Measurements from ENCODE around the gene HNRNPLL. TPM values are rescaled to one million over a fixed set of nuclear protein-coding genes. Genes with fewer than 3 reads are reported as not detected.
"Not testable (repeated sequence)": the region's sequence is repeated elsewhere in the genome, so short reads cannot be mapped to it uniquely, and the experiment has no call there.

HNRNPLL gene
- total and polyA plus RNA-seq, 8 donors = 4.9 to 20.8 (median 14.3) TPM

- FAIRE-seq (no peak), ATAC-seq (peak in 3 of 4 donors; percentile 67 to 79 (median 68)), DNase-seq (no peak)
- 64 to 67% methylated on average over 10 of the region's 10 CpGs for WGBS, 2 donors
- Histone ChIP-seq H3K36me3 (no peaks in the 10 kb centered on the region), H3K4me1 (no peaks in the 10 kb centered on the region), H3K9me3 (no peaks in the 10 kb centered on the region), H3K4me3 (no peak overlapping the region), H3K27me3 (no peaks in the 10 kb centered on the region), H3K27ac (no peak overlapping the region)
- intact Hi-C loops (cut with DNase I) = no loop called here
- TF ChIP-seq CTCF (IDR thresholded peaks at IDR 0.05) = no peak
Measured at GRCh38 chr2:38613126-38613848, 10.6 kb upstream of the HNRNPLL start.

- FAIRE-seq = no peak
- 67 to 68% methylated on average over 8 of the region's 8 CpGs for WGBS, 2 donors
- no peaks in the 10 kb centered on the region for H3K4me1 ChIP-seq
- H3K27ac ChIP-seq = no peak overlapping the region
- TF ChIP-seq CTCF (IDR thresholded peaks at IDR 0.05) = no peak
- H3K9me3 ChIP-seq = no peaks in the 10 kb centered on the region
- no peak overlapping the region for H3K4me3 ChIP-seq
- peak in 2 of 4 donors; percentile 36 to 63 for ATAC-seq
- no peak for DNase-seq
- H3K36me3 ChIP-seq = no peaks in the 10 kb centered on the region
- no peaks in the 10 kb centered on the region for H3K27me3 ChIP-seq
- intact Hi-C loops (cut with DNase I) = no loop called here
Measured at GRCh38 chr2:38610851-38611801, 8.4 kb upstream of the HNRNPLL start.

- FAIRE-seq; H3K36me3 ChIP-seq; H3K4me3 ChIP-seq; ATAC-seq; H3K27me3 ChIP-seq; H3K4me1 ChIP-seq; DNase-seq; H3K9me3 ChIP-seq; intact Hi-C loops (cut with DNase I); H3K27ac ChIP-seq: not testable (repeated sequence)
- WGBS, 2 donors = 91 to 97% methylated on average over 2 of the region's 2 CpGs
Measured at GRCh38 chr2:38609246-38609645, 6.5 kb upstream of the HNRNPLL start.

GRCh38 chr2:38608755-38609154, 6.0 kb upstream of the HNRNPLL start:
- H3K4me1 ChIP-seq = peaks cover 0 to 1% (median 0%) of the 10 kb centered on the region in 3 donors
- no peaks in the 10 kb centered on the region for H3K9me3 ChIP-seq
- WGBS, 2 donors = 89 to 92% methylated on average over 2 of the region's 2 CpGs
- no peaks in the 10 kb centered on the region for H3K27me3 ChIP-seq
- TF ChIP-seq CTCF (IDR thresholded peaks at IDR 0.05) = no peak
- FAIRE-seq (no peak), ATAC-seq (no peak), DNase-seq (no peak)
- no peak overlapping the region for H3K27ac ChIP-seq
- H3K4me3 ChIP-seq = no peak overlapping the region
- intact Hi-C loops (cut with DNase I) = no loop called here
- no peaks in the 10 kb centered on the region for H3K36me3 ChIP-seq

- intact Hi-C loops (cut with DNase I) = no loop called here
- Histone ChIP-seq H3K36me3 (no peaks in the 10 kb centered on the region), H3K4me3 (no peak overlapping the region), H3K27ac (no peak overlapping the region), H3K4me1 (peaks cover 0 to 5% (median under 1%) of the 10 kb centered on the region in 3 donors), H3K27me3 (no peaks in the 10 kb centered on the region), H3K9me3 (no peaks in the 10 kb centered on the region)
- 89 to 90% methylated on average over 4 of the region's 4 CpGs for WGBS, 2 donors
- DNase-seq (no peak), FAIRE-seq (no peak), ATAC-seq (no peak)
- no peak for TF ChIP-seq CTCF (IDR thresholded peaks at IDR 0.05)
Measured at GRCh38 chr2:38605298-38605830, 2.6 kb upstream of the HNRNPLL start.
